Measurements from ENCODE around the gene WDR18.

DNA sequence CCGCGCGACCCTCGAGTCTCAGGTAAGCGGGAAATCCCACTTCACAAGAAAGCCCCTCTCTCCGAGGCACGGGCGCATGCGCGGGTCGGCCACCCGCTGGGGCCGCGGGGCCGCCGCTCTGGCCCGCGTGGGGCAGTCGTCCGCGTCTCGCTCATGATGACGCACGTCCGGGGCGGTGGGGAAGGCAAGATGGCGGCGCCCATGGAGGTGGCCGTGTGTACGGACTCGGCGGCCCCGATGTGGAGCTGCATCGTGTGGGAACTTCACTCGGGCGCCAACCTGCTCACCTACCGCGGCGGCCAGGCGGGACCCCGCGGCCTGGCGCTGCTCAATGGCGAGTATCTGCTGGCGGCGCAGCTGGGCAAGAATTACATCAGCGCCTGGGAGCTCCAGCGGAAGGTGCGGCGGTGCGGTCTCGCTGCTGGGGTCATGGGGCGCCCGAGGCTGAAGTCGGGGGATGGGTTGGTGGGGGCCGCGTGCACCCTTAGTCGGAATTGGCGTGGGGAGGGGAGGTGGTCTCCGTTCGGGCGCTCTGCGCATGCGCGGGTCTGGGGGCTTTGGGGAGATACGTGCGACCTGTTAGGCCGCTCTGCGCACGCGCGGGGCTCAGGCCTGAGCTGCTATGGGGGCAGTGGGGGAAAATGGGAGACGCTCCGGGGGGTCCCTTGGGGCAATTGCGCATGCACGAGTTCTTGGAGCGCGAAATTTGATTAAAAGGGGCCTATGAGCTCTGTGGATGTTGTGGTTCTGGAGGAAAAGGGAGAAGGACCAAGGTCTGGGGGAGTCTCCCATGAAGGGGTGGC, at the start of gene WDR18:
- TF ChIP-seq, protein P1, sequence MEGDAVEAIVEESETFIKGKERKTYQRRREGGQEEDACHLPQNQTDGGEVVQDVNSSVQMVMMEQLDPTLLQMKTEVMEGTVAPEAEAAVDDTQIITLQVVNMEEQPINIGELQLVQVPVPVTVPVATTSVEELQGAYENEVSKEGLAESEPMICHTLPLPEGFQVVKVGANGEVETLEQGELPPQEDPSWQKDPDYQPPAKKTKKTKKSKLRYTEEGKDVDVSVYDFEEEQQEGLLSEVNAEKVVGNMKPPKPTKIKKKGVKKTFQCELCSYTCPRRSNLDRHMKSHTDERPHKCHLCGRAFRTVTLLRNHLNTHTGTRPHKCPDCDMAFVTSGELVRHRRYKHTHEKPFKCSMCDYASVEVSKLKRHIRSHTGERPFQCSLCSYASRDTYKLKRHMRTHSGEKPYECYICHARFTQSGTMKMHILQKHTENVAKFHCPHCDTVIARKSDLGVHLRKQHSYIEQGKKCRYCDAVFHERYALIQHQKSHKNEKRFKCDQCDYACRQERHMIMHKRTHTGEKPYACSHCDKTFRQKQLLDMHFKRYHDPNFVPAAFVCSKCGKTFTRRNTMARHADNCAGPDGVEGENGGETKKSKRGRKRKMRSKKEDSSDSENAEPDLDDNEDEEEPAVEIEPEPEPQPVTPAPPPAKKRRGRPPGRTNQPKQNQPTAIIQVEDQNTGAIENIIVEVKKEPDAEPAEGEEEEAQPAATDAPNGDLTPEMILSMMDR (IDR thresholded peaks at IDR 0.05; ENCODE audit: control extremely low read depth in 1 of 3, insufficient read depth in 1 of 3, low read depth in 1 of 3, low read length in 3 of 3), result no peak
- TF ChIP-seq POLR2AphosphoS5 (IDR thresholded peaks at IDR 0.05; ENCODE audit: low read depth, low read length), result peak; percentile 91
- TF ChIP-seq RFX5 (IDR thresholded peaks at IDR 0.05; ENCODE audit: borderline replicate concordance, low read depth, low read length), result no peak
- TF ChIP-seq EGR1 (IDR thresholded peaks at IDR 0.05; ENCODE audit: borderline replicate concordance, low read depth, low read length), result no peak

All from H1 (cell line).